CD4-positive, alpha-beta memory T cell (primary cell): Measurements from ENCODE around the gene CENPU. TPM values are rescaled to one million over a fixed set of nuclear protein-coding genes. Genes with fewer than 3 reads are reported as not detected.
"Not testable (repeated sequence)": the region's sequence is repeated elsewhere in the genome, so short reads cannot be mapped to it uniquely, and the experiment has no call there.

Source experiments
- CTCF ChIA-PET: fragments of 350-600 bp; sonication (Branson Sonifier 250); formaldehyde crosslinking; loops from one replicate; lab custom pipeline; 2021; ENCODE audit warnings: inconsistent platforms; ENCODE audit not compliant: partially characterized antibody; lab: Charles Lee
- POLR2A ChIA-PET: fragments of 350-600 bp; sonication (Branson Sonifier 250); formaldehyde crosslinking; loops from one replicate; lab custom pipeline; 2021; ENCODE audit not compliant: partially characterized antibody; lab: Charles Lee
- DNase-seq, 5 donors: peaks; one replicate each; pipeline versions ENCODE4 v3.0.0 to v3.0.0-alpha.2; 2020 to 2022; ENCODE audit warnings: mixed read lengths in 1 of 5
- H3K27ac ChIP-seq: one replicate; pipeline ENCODE4 v1.7.0; 2013; ENCODE audit warnings: low read depth, low read length
- H3K27me3 ChIP-seq: 2 replicates; pipeline ENCODE4 v1.7.0; 2013; ENCODE audit warnings: mild to moderate bottlenecking, low read length, moderate library complexity; ENCODE audit not compliant: insufficient read depth
- H3K36me3 ChIP-seq: 2 replicates; pipeline ENCODE4 v1.7.0; 2013; ENCODE audit warnings: mild to moderate bottlenecking, low read length, moderate library complexity; ENCODE audit not compliant: insufficient read depth
- H3K4me1 ChIP-seq: 2 replicates; pipeline ENCODE4 v1.7.0; 2013; ENCODE audit warnings: mild to moderate bottlenecking, low read length, moderate library complexity; ENCODE audit not compliant: insufficient read depth
- H3K4me3 ChIP-seq, 2 donors: one replicate each; pipeline ENCODE4 v1.7.0; 2013; ENCODE audit warnings: low read length in 2 of 2, mild to moderate bottlenecking in 1 of 2
- H3K9me3 ChIP-seq, 2 donors: one replicate each; pipeline ENCODE4 v1.7.0; 2013; ENCODE audit warnings: low read length in 2 of 2, control low read depth in 1 of 2; ENCODE audit not compliant: control insufficient read depth in 1 of 2
- H3K27ac Mint-ChIP-seq, 7 donors: one replicate each; pipeline ENCODE4 v1.8.0; 2020 to 2021; ENCODE audit warnings: mixed read lengths in 7 of 7, mild to moderate bottlenecking in 6 of 7, inconsistent platforms in 3 of 7, moderate library complexity in 3 of 7
- H3K27me3 Mint-ChIP-seq, 2 donors: one replicate each; pipeline ENCODE4 v1.8.0; 2020 to 2021; ENCODE audit warnings: mixed read lengths in 2 of 2
- H3K36me3 Mint-ChIP-seq, 2 donors: one replicate each; pipeline ENCODE4 v1.8.0; 2020 to 2021; ENCODE audit warnings: mixed read lengths in 2 of 2, inconsistent platforms in 1 of 2, mild to moderate bottlenecking in 1 of 2
- H3K4me1 Mint-ChIP-seq, 4 donors: one replicate each; pipeline ENCODE4 v1.8.0; 2020 to 2021; ENCODE audit warnings: mixed read lengths in 4 of 4, mild to moderate bottlenecking in 1 of 4
- H3K4me3 Mint-ChIP-seq, 8 donors: one replicate each; pipeline ENCODE4 v1.8.0; 2020 to 2021; ENCODE audit warnings: mixed read lengths in 8 of 8, mild to moderate bottlenecking in 7 of 8, moderate library complexity in 6 of 8, inconsistent platforms in 3 of 8
- H3K9me3 Mint-ChIP-seq, 8 donors: one replicate each; pipeline ENCODE4 v1.8.0; 2020 to 2021; ENCODE audit warnings: mixed read lengths in 8 of 8, mild to moderate bottlenecking in 5 of 8, inconsistent platforms in 3 of 8, moderate library complexity in 1 of 8
- intact Hi-C: fragments of 100-400 bp; cut with micrococcal nuclease; formaldehyde crosslinking; loops from one replicate; pipeline ENCODE4 v1.15.1; 2023
- polyA plus RNA-seq, 2 donors: library from polyadenylated mRNA; unstranded; fragments of 300-500 nt; fragmentation: Illumina TruSeq; gene quantifications; one replicate each; pipeline ENCODE4 v1.2.3, GENCODE V29; 2021
- total RNA-seq, 2 experiments: library from RNA; stranded (reverse); gene quantifications; one replicate each; pipeline ENCODE4 v1.2.3, GENCODE V29; 2021

The CENPU gene
- total and polyA plus RNA-seq, 4 experiments from 2014 or later = 2.1 to 4.6 (median 3.2) TPM

- H3K27ac Mint-ChIP-seq = no peak overlapping the region
- Histone ChIP-seq H3K4me3 (no peak overlapping the region), H3K36me3 (no peaks in the 10 kb centered on the region), H3K27ac (no peak overlapping the region), H3K4me1 (no peaks in the 10 kb centered on the region), H3K9me3 (no peaks in the 10 kb centered on the region), H3K27me3 (no peaks in the 10 kb centered on the region)
- H3K4me1 Mint-ChIP-seq = peaks cover 0 to 4% (median under 1%) of the 10 kb centered on the region in 4 donors
- H3K27me3 Mint-ChIP-seq = no peaks in the 10 kb centered on the region
- H3K36me3 Mint-ChIP-seq = peaks cover 19 to 25% of the 10 kb centered on the region in 2 donors
- intact Hi-C loops = no loop called here
- H3K9me3 Mint-ChIP-seq = no peaks in the 10 kb centered on the region
- CTCF ChIA-PET = no interaction called here
- POLR2A ChIA-PET = interaction anchor here (1.3 kb wide), 1 partner anchor 11 kb away, joined by 3 read pairs; no protein-coding TSS in a partner anchor
- no peak for DNase-seq
- H3K4me3 Mint-ChIP-seq = no peak overlapping the region
Measured at GRCh38 chr4:184660978-184661377, 72.9 kb downstream of the CENPU start.

GRCh38 chr4:184657820-184658219 lies 76.1 kb downstream of the CENPU start:
- H3K27ac Mint-ChIP-seq, H3K9me3 Mint-ChIP-seq, CTCF ChIA-PET, intact Hi-C loops, H3K36me3 ChIP-seq, POLR2A ChIA-PET, DNase-seq, H3K9me3 ChIP-seq, H3K4me3 Mint-ChIP-seq, H3K27me3 Mint-ChIP-seq, H3K4me1 Mint-ChIP-seq, H3K27ac ChIP-seq, H3K27me3 ChIP-seq, H3K4me3 ChIP-seq, H3K4me1 ChIP-seq: not testable (repeated sequence)
- H3K36me3 Mint-ChIP-seq = peaks cover 17 to 21% of the 10 kb centered on the region in 2 donors

DNA sequence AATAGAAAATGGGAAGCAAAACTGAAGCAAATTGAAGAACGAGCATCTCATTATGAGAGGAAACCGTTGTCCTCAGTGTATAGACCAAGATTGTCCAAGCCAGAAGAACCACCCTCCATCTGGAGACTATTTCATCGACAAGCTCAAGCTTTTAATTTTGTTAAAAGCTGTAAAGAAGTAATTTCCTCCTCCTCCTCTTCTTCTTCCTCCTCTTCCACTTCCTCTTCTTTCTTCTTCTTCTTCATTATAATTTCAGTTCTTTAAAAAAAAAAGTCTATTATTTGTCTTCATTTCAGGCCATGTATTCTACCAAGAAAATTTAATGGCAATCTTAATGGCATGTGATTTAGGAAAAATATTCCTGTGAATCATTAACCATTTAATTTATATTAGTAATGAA lies 76.8 kb downstream of the CENPU start:
- H3K27me3 ChIP-seq = no peaks in the 10 kb centered on the region
- intact Hi-C loops = no loop called here
- no peak overlapping the region for H3K4me3 Mint-ChIP-seq
- no peak overlapping the region for H3K27ac Mint-ChIP-seq
- H3K27ac ChIP-seq = no peak overlapping the region
- H3K36me3 ChIP-seq = no peaks in the 10 kb centered on the region
- H3K27me3 Mint-ChIP-seq = no peaks in the 10 kb centered on the region
- no peaks in the 10 kb centered on the region for H3K9me3 Mint-ChIP-seq
- no peaks in the 10 kb centered on the region for H3K4me1 ChIP-seq
- no peak overlapping the region for H3K4me3 ChIP-seq
- ChIA-PET POLR2A (no interaction called here), CTCF (no interaction called here)
- no peaks in the 10 kb centered on the region for H3K9me3 ChIP-seq
- no peak for DNase-seq
- H3K4me1 Mint-ChIP-seq = peaks cover 3 to 6% (median 4%) of the 10 kb centered on the region in 4 donors
- peaks cover 15 to 21% of the 10 kb centered on the region in 2 donors for H3K36me3 Mint-ChIP-seq

- no peaks in the 10 kb centered on the region for H3K4me1 ChIP-seq
- H3K9me3 ChIP-seq = no peaks in the 10 kb centered on the region
- ChIA-PET CTCF (interaction anchor here (0.7 to 1.5 kb wide), 2 partner anchors 10 to 14 kb away, joined by 3 read pairs; no protein-coding TSS in a partner anchor), POLR2A (interaction anchor here (0.6 kb wide), 1 partner anchor 98 kb away, joined by 3 read pairs; no protein-coding TSS in a partner anchor)
- H3K27me3 ChIP-seq = no peaks in the 10 kb centered on the region
- no peak for DNase-seq
- Mint-ChIP-seq H3K27me3 (no peaks in the 10 kb centered on the region), H3K27ac (peak overlapping the region in 1 of 7 donors; percentile 53), H3K36me3 (peaks cover 11 to 19% of the 10 kb centered on the region in 2 donors), H3K4me1 (peaks cover 6 to 10% (median 9%) of the 10 kb centered on the region in 4 donors), H3K9me3 (no peaks in the 10 kb centered on the region), H3K4me3 (no peak overlapping the region)
- no peak overlapping the region for H3K27ac ChIP-seq
- H3K4me3 ChIP-seq = no peak overlapping the region
- no peaks in the 10 kb centered on the region for H3K36me3 ChIP-seq
- intact Hi-C loops = no loop called here
Measured at GRCh38 chr4:184655889-184656869, 77.7 kb downstream of the CENPU start.

- Mint-ChIP-seq H3K27ac (no peak overlapping the region), H3K4me1 (peaks cover 17 to 20% (median 18%) of the 10 kb centered on the region in 4 donors), H3K27me3 (no peaks in the 10 kb centered on the region), H3K4me3 (no peak overlapping the region), H3K36me3 (peaks cover 8 to 11% of the 10 kb centered on the region in 2 donors), H3K9me3 (no peaks in the 10 kb centered on the region)
- no peak overlapping the region for H3K27ac ChIP-seq
- ChIA-PET CTCF (no interaction called here), POLR2A (interaction anchor here (1.0 kb wide), 1 partner anchor 179 kb away, joined by 4 read pairs; the partner anchor contains the start of gene IRF2)
- intact Hi-C loops = no loop called here
- no peaks in the 10 kb centered on the region for H3K9me3 ChIP-seq
- H3K4me1 ChIP-seq = peaks cover 12% of the 10 kb centered on the region
- H3K36me3 ChIP-seq = no peaks in the 10 kb centered on the region
- no peak for DNase-seq
- no peak overlapping the region for H3K4me3 ChIP-seq
- H3K27me3 ChIP-seq = no peaks in the 10 kb centered on the region
Measured at GRCh38 chr4:184653650-184654049, 80.2 kb downstream of the CENPU start.

DNA sequence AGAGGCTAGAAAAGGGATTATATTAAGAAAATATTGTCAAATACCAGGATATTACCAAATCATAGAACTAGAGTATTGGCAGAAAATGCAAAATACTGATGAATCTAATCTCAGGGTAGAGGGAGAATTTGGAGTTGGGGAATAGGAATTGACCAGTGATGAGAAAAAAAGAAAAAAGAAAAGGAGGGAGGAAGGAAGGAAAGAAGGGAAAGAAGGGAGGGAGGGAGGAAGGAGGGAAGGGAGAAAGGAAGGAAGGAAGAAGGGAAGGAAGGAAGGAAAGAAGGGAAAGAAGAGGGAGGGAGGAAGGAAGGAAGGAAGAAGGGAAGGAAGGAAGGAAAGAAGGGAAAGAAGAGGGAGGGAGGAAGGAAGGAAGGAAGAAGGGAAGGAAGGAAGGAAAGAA lies 81.2 kb downstream of the CENPU start:
- H3K4me1 Mint-ChIP-seq = peaks cover 23 to 25% (median 24%) of the 10 kb centered on the region in 4 donors

GRCh38 chr4:184651899-184652298 lies 82.0 kb downstream of the CENPU start:
- Histone ChIP-seq H3K4me1 (peaks cover 24% of the 10 kb centered on the region), H3K4me3 (no peak overlapping the region), H3K27me3 (no peaks in the 10 kb centered on the region), H3K27ac (no peak overlapping the region), H3K36me3 (no peaks in the 10 kb centered on the region), H3K9me3 (no peaks in the 10 kb centered on the region)
- no peaks in the 10 kb centered on the region for H3K27me3 Mint-ChIP-seq
- peaks cover 6 to 17% of the 10 kb centered on the region in 2 donors for H3K36me3 Mint-ChIP-seq
- peak overlapping the region in 1 of 8 donors; percentile 1 for H3K4me3 Mint-ChIP-seq
- DNase-seq = no peak
- ChIA-PET CTCF (no interaction called here), POLR2A (no interaction called here)
- H3K4me1 Mint-ChIP-seq = peaks cover 31 to 33% (median 32%) of the 10 kb centered on the region in 4 donors
- intact Hi-C loops = no loop called here
- H3K27ac Mint-ChIP-seq = peak overlapping the region; percentile 19 to 77 (median 49)
- no peaks in the 10 kb centered on the region for H3K9me3 Mint-ChIP-seq

More for the DNA sequence above, 81.2 kb downstream of the CENPU start:
- H3K27ac ChIP-seq, CTCF ChIA-PET, H3K4me3 ChIP-seq, H3K27me3 Mint-ChIP-seq, DNase-seq, H3K9me3 ChIP-seq, H3K27me3 ChIP-seq, POLR2A ChIA-PET, intact Hi-C loops, H3K27ac Mint-ChIP-seq, H3K36me3 ChIP-seq, H3K9me3 Mint-ChIP-seq, H3K4me3 Mint-ChIP-seq: not testable (repeated sequence)
- peaks cover 17% of the 10 kb centered on the region for H3K4me1 ChIP-seq
- H3K36me3 Mint-ChIP-seq = peaks cover 8 to 17% of the 10 kb centered on the region in 2 donors
